Measurements from ENCODE around the gene KRTAP10-4.

- TF ChIP-seq CTCF (IDR thresholded peaks at IDR 0.05) (no peak), EP300 (IDR thresholded peaks at IDR 0.05) (no peak), POLR2A (IDR thresholded peaks at IDR 0.05) (no peak)
Observed at GRCh38 chr21:44537930-44538911, 35.3 kb upstream of the KRTAP10-4 start.
